GM23338 (cell line): ENCODE data around the gene ZNF562.

ENCODE experiments used
- CTCF ChIP-seq, 2 experiments: fragments of 200-600 bp in 1 of 2; sonication (generic) in 1 of 2; conservative IDR thresholded peaks; 2 replicates each; pipeline versions ENCODE4 v1.5.1 to v1.6.1; 2016 to 2017; ENCODE audit warnings: antibody characterized with exemption in 2 of 2, low read depth in 2 of 2, mild to moderate bottlenecking in 2 of 2, moderate library complexity in 1 of 2
- EZH2 ChIP-seq: fragments of 200-600 bp; sonication (generic); IDR thresholded peaks from one replicate; pipeline ENCODE4 v1.8.0; 2017; ENCODE audit warnings: antibody characterized with exemption, mild to moderate bottlenecking, low read depth; ENCODE audit not compliant: unreplicated experiment
- EZH2phosphoT487 ChIP-seq: fragments of 200-600 bp; sonication (generic); IDR thresholded peaks from one replicate; pipeline ENCODE4 v1.8.1; 2018; ENCODE audit warnings: antibody characterized with exemption; ENCODE audit not compliant: unreplicated experiment

DNA sequence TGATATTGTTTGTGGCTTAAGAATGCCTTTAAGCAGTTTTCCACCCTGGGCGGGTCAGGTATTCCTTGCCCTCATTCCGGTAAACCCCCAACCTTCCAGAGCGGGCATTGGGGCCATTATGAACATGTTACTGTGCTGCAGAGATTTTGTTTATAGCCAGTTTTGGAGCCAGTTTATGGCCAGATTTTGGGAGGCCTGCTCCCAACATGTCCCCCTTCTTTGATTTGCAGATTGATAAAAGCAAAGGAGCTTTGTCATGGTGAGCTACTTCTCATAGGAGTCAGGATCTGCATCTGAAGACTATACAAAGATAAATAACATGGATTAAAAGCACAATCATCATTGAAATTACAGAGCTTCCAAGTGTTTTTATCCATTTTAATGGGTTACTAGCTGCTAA, 36.9 kb upstream of the ZNF562 start:
- no peak for TF ChIP-seq CTCF (conservative IDR thresholded peaks at IDR 0.05; ENCODE audit: low read depth in 2 of 2)
- no peak for TF ChIP-seq EZH2phosphoT487
- TF ChIP-seq EZH2: no peak
